Neural cell (in vitro differentiated cells): ENCODE data around the gene IFT122. TPM values are rescaled to one million over a fixed set of nuclear protein-coding genes. Genes with fewer than 3 reads are reported as not detected.

Source experiments
- H2AFZ ChIP-seq: fragments of 200-600, 300-800 bp; sonication (generic), shearing (Covaris generic); 2 replicates; pipeline ENCODE4 v1.6.0; 2014; ENCODE audit warnings: low read depth, mild to moderate bottlenecking, antibody characterized with exemption, low read length, moderate library complexity
- H3F3A ChIP-seq: fragments of 200-600 bp; shearing (Covaris generic); 2 replicates; pipeline ENCODE4 v1.6.1; 2016; ENCODE audit warnings: mild to moderate bottlenecking, moderate library complexity, mixed read lengths, antibody characterized with exemption, low read length; ENCODE audit not compliant: insufficient read depth, poor library complexity, severe bottlenecking
- H3K27ac ChIP-seq: fragments of 200-600, 300-800 bp; sonication (generic), shearing (Covaris generic); 2 replicates; pipeline ENCODE4 v1.5.1; 2014; ENCODE audit warnings: mild to moderate bottlenecking, low read length, moderate library complexity
- H3K27me3 ChIP-seq: fragments of 300-800, 200-600 bp; sonication (generic), shearing (Covaris generic); 2 replicates; pipeline ENCODE4 v1.6.0; 2014; ENCODE audit warnings: mild to moderate bottlenecking, low read depth, low read length, moderate library complexity; ENCODE audit not compliant: insufficient read depth
- H3K36me3 ChIP-seq: fragments of 300-800, 200-600 bp; sonication (generic), shearing (Covaris generic); 2 replicates; pipeline ENCODE4 v1.5.1; 2014; ENCODE audit warnings: mild to moderate bottlenecking, antibody characterized with exemption, low read length, moderate library complexity; ENCODE audit not compliant: insufficient read depth
- H3K4me2 ChIP-seq: fragments of 300-800, 200-600 bp; sonication (generic), shearing (Covaris generic); 2 replicates; pipeline ENCODE4 v1.6.0; 2014; ENCODE audit warnings: mild to moderate bottlenecking, low read length
- H3K4me3 ChIP-seq: fragments of 300-800, 200-600 bp; sonication (generic), shearing (Covaris generic); 2 replicates; pipeline ENCODE4 v1.5.1; 2014; ENCODE audit warnings: mild to moderate bottlenecking, low read length, moderate library complexity
- H3K79me2 ChIP-seq: fragments of 200-600 bp; shearing (Covaris generic); replicated peaks from 2 replicates; pipeline ENCODE4 v1.6.0; 2014; ENCODE audit warnings: mild to moderate bottlenecking, low read length, moderate library complexity; ENCODE audit not compliant: insufficient read depth
- H3K9ac ChIP-seq: fragments of 300-800, 200-600 bp; sonication (generic), shearing (Covaris generic); 2 replicates; pipeline ENCODE4 v1.6.1; 2016; ENCODE audit warnings: mild to moderate bottlenecking, low read length, mixed read lengths
- H3K9me2 ChIP-seq: fragments of 200-600 bp; shearing (Covaris generic); 2 replicates; pipeline ENCODE4 v1.6.1; 2016; ENCODE audit warnings: mild to moderate bottlenecking, low read length, mixed read lengths; ENCODE audit not compliant: insufficient read depth
- H3K9me3 ChIP-seq: fragments of 200-600, 300-800 bp; sonication (generic), shearing (Covaris generic); 2 replicates; pipeline ENCODE4 v1.6.1; 2016; ENCODE audit warnings: mild to moderate bottlenecking, mixed run types, low read length, moderate library complexity, mixed read lengths
- H4K20me1 ChIP-seq: fragments of 200-600 bp; shearing (Covaris generic); 2 replicates; pipeline ENCODE4 v1.6.1; 2016; ENCODE audit warnings: mild to moderate bottlenecking, mixed run types; ENCODE audit not compliant: insufficient read depth
- EP300 ChIP-seq: fragments of 450-650 bp; conservative IDR thresholded peaks from 2 replicates; pipeline ENCODE4 v1.6.1; 2014; ENCODE audit warnings: antibody characterized with exemption, mild to moderate bottlenecking, moderate library complexity; ENCODE audit not compliant: poor library complexity, severe bottlenecking
- EZH2 ChIP-seq: fragments of 200-600, 300-800 bp; shearing (Covaris generic), sonication (generic); IDR thresholded peaks from 2 replicates; pipeline ENCODE4 v1.6.1; 2014; ENCODE audit warnings: antibody characterized with exemption, low read length, borderline replicate concordance, mild to moderate bottlenecking; ENCODE audit not compliant: insufficient read depth, poor library complexity, severe bottlenecking
- MXI1 ChIP-seq: fragments of 450-650 bp; conservative IDR thresholded peaks from 2 replicates; pipeline ENCODE4 v1.6.1; 2014; ENCODE audit warnings: antibody characterized with exemption, mild to moderate bottlenecking; ENCODE audit not compliant: poor library complexity, severe bottlenecking
- POLR2AphosphoS5 ChIP-seq: IDR thresholded peaks from 2 replicates; pipeline ENCODE4 v1.6.1; 2012
- RAD21 ChIP-seq: fragments of 450-650 bp; conservative IDR thresholded peaks from 2 replicates; pipeline ENCODE4 v1.6.1; 2014; ENCODE audit warnings: antibody characterized with exemption, mild to moderate bottlenecking, moderate library complexity
- SMC3 ChIP-seq: fragments of 450-650 bp; conservative IDR thresholded peaks from 2 replicates; pipeline ENCODE4 v1.6.1; 2014; ENCODE audit warnings: antibody characterized with exemption, mild to moderate bottlenecking, moderate library complexity; ENCODE audit not compliant: poor library complexity
- TAF1 ChIP-seq: IDR thresholded peaks from 2 replicates; pipeline ENCODE4 v1.6.1; 2012; ENCODE audit warnings: low read depth
- polyA plus RNA-seq: library from polyadenylated mRNA; depleted of rRNA; stranded (reverse); fragments of >200 nt; gene quantifications from 2 replicates; pipeline ENCODE4 v1.2.3, GENCODE V29; 2014
- TF ChIP-seq, protein P1 (sequence below): fragments of 450-650 bp; IDR thresholded peaks from 2 replicates; pipeline ENCODE4 v1.5.1; 2014; ENCODE audit warnings: antibody characterized with exemption, mild to moderate bottlenecking, moderate library complexity; ENCODE audit not compliant: poor library complexity, severe bottlenecking
- TF ChIP-seq, protein P2 (sequence below): IDR thresholded peaks from 2 replicates; pipeline ENCODE4 v1.6.1; 2012; ENCODE audit warnings: borderline replicate concordance

Gene IFT122
- polyA plus RNA-seq, 1 donor from 2014 or later, result 28.3 TPM

DNA sequence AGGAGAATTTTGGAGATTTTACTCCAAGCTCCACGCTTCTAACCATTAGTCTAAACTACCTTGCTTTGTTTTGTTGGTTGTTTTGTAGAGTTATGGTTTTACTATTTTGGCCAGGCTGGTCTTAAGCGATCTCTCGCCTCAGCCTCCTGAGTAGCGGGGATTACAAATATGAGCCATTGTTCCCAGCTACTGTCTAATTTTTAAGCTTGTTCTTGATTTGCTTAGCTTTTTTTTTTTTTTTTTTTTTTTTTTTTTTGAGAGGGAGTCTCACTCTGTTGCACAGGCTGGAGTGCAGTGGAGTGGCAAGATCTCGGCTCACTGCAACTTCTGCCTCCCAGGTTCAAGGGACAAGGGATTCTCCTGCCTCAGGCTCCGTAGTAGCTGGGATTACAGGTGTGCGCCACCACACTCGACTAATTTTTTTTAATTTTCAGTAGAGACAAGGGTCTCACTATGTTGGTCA lies 40.1 kb upstream of the IFT122 start:
- H2AFZ ChIP-seq, result no peak overlapping the region
- H3K9me2 ChIP-seq, result no peaks in the 10 kb centered on the region
- no peak overlapping the region for H3K27ac ChIP-seq
- H3K4me2 ChIP-seq, result peak overlapping the region; percentile 44
- H4K20me1 ChIP-seq, result no peaks in the 10 kb centered on the region
- TF ChIP-seq SMC3, result no peak
- TF ChIP-seq EZH2, result no peak
- TF ChIP-seq TAF1, result no peak
- H3K9ac ChIP-seq, result peak overlapping the region; percentile 81
- no peaks in the 10 kb centered on the region for H3F3A ChIP-seq
- no peaks in the 10 kb centered on the region for H3K36me3 ChIP-seq
- no peaks in the 10 kb centered on the region for H3K9me3 ChIP-seq
- no peaks in the 10 kb centered on the region for H3K27me3 ChIP-seq
- peaks cover 26% of the 10 kb centered on the region for H3K79me2 ChIP-seq
- H3K4me3 ChIP-seq, result peak overlapping the region; percentile 76

DNA sequence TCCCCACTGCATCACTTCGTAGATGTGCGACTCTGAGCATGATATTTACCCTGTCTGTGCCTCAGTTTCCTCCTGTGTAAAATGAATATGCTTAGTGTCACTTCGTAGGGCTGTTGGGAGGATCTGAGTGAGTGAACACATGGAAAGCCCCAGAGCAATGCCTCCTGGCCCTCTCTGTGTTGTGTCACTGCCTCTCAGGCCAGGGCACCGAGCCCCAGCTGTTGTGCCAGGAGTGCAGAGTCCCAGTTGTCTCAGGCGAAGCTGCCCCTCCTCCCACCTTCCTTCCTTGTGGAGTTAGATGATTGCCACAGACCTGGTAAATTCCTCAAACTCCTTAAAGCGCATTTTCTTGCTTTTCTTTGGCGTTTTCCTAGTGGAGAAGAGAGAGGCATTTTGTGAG lies 37.8 kb upstream of the IFT122 start:
- Histone ChIP-seq H3K79me2 (peaks cover 21% of the 10 kb centered on the region), H3K36me3 (no peaks in the 10 kb centered on the region), H3K27me3 (no peaks in the 10 kb centered on the region), H3K9me2 (no peaks in the 10 kb centered on the region), H3F3A (no peaks in the 10 kb centered on the region), H3K27ac (no peak overlapping the region), H3K4me2 (no peak overlapping the region), H4K20me1 (no peaks in the 10 kb centered on the region), H3K4me3 (no peak overlapping the region), H2AFZ (no peak overlapping the region), H3K9ac (no peak overlapping the region), H3K9me3 (no peaks in the 10 kb centered on the region)
- TF ChIP-seq TAF1 (no peak), EZH2 (no peak), POLR2AphosphoS5 (no peak), EP300 (no peak), MXI1 (no peak), RAD21 (no peak), SMC3 (no peak)
- TF ChIP-seq, protein P1, sequence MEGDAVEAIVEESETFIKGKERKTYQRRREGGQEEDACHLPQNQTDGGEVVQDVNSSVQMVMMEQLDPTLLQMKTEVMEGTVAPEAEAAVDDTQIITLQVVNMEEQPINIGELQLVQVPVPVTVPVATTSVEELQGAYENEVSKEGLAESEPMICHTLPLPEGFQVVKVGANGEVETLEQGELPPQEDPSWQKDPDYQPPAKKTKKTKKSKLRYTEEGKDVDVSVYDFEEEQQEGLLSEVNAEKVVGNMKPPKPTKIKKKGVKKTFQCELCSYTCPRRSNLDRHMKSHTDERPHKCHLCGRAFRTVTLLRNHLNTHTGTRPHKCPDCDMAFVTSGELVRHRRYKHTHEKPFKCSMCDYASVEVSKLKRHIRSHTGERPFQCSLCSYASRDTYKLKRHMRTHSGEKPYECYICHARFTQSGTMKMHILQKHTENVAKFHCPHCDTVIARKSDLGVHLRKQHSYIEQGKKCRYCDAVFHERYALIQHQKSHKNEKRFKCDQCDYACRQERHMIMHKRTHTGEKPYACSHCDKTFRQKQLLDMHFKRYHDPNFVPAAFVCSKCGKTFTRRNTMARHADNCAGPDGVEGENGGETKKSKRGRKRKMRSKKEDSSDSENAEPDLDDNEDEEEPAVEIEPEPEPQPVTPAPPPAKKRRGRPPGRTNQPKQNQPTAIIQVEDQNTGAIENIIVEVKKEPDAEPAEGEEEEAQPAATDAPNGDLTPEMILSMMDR, result no peak
- TF ChIP-seq, protein P2, sequence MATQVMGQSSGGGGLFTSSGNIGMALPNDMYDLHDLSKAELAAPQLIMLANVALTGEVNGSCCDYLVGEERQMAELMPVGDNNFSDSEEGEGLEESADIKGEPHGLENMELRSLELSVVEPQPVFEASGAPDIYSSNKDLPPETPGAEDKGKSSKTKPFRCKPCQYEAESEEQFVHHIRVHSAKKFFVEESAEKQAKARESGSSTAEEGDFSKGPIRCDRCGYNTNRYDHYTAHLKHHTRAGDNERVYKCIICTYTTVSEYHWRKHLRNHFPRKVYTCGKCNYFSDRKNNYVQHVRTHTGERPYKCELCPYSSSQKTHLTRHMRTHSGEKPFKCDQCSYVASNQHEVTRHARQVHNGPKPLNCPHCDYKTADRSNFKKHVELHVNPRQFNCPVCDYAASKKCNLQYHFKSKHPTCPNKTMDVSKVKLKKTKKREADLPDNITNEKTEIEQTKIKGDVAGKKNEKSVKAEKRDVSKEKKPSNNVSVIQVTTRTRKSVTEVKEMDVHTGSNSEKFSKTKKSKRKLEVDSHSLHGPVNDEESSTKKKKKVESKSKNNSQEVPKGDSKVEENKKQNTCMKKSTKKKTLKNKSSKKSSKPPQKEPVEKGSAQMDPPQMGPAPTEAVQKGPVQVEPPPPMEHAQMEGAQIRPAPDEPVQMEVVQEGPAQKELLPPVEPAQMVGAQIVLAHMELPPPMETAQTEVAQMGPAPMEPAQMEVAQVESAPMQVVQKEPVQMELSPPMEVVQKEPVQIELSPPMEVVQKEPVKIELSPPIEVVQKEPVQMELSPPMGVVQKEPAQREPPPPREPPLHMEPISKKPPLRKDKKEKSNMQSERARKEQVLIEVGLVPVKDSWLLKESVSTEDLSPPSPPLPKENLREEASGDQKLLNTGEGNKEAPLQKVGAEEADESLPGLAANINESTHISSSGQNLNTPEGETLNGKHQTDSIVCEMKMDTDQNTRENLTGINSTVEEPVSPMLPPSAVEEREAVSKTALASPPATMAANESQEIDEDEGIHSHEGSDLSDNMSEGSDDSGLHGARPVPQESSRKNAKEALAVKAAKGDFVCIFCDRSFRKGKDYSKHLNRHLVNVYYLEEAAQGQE, result no peak
